Measurements from ENCODE around the gene THSD7B. TPM values are rescaled to one million over a fixed set of nuclear protein-coding genes. Genes with fewer than 3 reads are reported as not detected.

The THSD7B gene
- total and polyA plus RNA-seq, 9 of the 15 experiments (the other 6 are each of a cell fraction or from before 2014, with no cell fraction given) = not detected

- TF ChIP-seq FOSL1 (tag; conservative IDR thresholded peaks at IDR 0.05) (no peak), CCAR2 (IDR thresholded peaks at IDR 0.05; ENCODE audit: low read depth, low read length) (no peak), MTA1 (IDR thresholded peaks at IDR 0.05; ENCODE audit: borderline replicate concordance) (no peak), CHAMP1 (IDR thresholded peaks at IDR 0.05) (no peak), NFE2 (IDR thresholded peaks at IDR 0.05; ENCODE audit: low read depth) (no peak)
- no peak for ATAC-seq
- no peak overlapping the region for H3K9ac ChIP-seq (ENCODE audit: insufficient read depth in 1 of 2, low read depth in 2 of 2, low read length in 2 of 2)
- no peaks in the 10 kb centered on the region for H3K9me1 ChIP-seq (ENCODE audit: control insufficient read depth, insufficient read depth, low read length)
- DNase-seq (ENCODE audit: extremely low read depth in 1 of 4, low spot score in 3 of 4) = no peak
- no peaks in the 10 kb centered on the region for H3K4me1 ChIP-seq (replicated peaks in 1 of 2; ENCODE audit: control insufficient read depth in 2 of 2, insufficient read depth in 2 of 2, low read length in 2 of 2)
- FAIRE-seq = no peak
- no peak overlapping the region for H3K27ac ChIP-seq (ENCODE audit: extremely low read depth, low read depth, low read length)
- no peaks in the 10 kb centered on the region for H3K36me3 ChIP-seq (ENCODE audit: control insufficient read depth, insufficient read depth, low read length)
- ChIA-PET CTCF (ENCODE audit: low intra/inter-chr PET ratio) (no interaction called here), POLR2A (no interaction called here)
- no peaks in the 10 kb centered on the region for H3K9me3 ChIP-seq (replicated peaks; ENCODE audit: control insufficient read depth, insufficient read depth, low read depth, low read length)
- H2AFZ ChIP-seq (ENCODE audit: low read depth, low read length) = no peak overlapping the region
- no peaks in the 10 kb centered on the region for H4K20me1 ChIP-seq (replicated peaks; ENCODE audit: control insufficient read depth, insufficient read depth, low read length)
- no peaks in the 10 kb centered on the region for H3K27me3 ChIP-seq (ENCODE audit: control insufficient read depth in 2 of 2, insufficient read depth in 2 of 2, low read length in 2 of 2)
- H3K79me2 ChIP-seq (ENCODE audit: control insufficient read depth, insufficient read depth, low read length) = no peaks in the 10 kb centered on the region
- no TSS peak for BruUV-seq (replicated peaks)
- intact Hi-C loops (cut with micrococcal nuclease) (no loop called here), in situ Hi-C loops (cut with MboI) (no loop called here)
- 0% methylated on average over 1 of the region's 1 CpG for WGBS (ENCODE audit: insufficient coverage, low coverage, missing lambda C conversion rate)
- no peak overlapping the region for H3K4me2 ChIP-seq (ENCODE audit: insufficient read depth, low read length)
- no peak overlapping the region for H3K4me3 ChIP-seq
Measured at GRCh38 chr2:137172162-137172561, 406.8 kb downstream of the THSD7B start.

Data from K562 (cell line).